ENCODE measurements around the gene PEAK1.

PEAK1 gene

GRCh38 chr15:77340245-77340644 is 79.7 kb downstream of the PEAK1 start:
- TF ChIP-seq, protein P1, sequence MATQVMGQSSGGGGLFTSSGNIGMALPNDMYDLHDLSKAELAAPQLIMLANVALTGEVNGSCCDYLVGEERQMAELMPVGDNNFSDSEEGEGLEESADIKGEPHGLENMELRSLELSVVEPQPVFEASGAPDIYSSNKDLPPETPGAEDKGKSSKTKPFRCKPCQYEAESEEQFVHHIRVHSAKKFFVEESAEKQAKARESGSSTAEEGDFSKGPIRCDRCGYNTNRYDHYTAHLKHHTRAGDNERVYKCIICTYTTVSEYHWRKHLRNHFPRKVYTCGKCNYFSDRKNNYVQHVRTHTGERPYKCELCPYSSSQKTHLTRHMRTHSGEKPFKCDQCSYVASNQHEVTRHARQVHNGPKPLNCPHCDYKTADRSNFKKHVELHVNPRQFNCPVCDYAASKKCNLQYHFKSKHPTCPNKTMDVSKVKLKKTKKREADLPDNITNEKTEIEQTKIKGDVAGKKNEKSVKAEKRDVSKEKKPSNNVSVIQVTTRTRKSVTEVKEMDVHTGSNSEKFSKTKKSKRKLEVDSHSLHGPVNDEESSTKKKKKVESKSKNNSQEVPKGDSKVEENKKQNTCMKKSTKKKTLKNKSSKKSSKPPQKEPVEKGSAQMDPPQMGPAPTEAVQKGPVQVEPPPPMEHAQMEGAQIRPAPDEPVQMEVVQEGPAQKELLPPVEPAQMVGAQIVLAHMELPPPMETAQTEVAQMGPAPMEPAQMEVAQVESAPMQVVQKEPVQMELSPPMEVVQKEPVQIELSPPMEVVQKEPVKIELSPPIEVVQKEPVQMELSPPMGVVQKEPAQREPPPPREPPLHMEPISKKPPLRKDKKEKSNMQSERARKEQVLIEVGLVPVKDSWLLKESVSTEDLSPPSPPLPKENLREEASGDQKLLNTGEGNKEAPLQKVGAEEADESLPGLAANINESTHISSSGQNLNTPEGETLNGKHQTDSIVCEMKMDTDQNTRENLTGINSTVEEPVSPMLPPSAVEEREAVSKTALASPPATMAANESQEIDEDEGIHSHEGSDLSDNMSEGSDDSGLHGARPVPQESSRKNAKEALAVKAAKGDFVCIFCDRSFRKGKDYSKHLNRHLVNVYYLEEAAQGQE (IDR thresholded peaks at IDR 0.05; ENCODE audit: insufficient replicate concordance, low read depth): no peak
- TF ChIP-seq, protein P2, sequence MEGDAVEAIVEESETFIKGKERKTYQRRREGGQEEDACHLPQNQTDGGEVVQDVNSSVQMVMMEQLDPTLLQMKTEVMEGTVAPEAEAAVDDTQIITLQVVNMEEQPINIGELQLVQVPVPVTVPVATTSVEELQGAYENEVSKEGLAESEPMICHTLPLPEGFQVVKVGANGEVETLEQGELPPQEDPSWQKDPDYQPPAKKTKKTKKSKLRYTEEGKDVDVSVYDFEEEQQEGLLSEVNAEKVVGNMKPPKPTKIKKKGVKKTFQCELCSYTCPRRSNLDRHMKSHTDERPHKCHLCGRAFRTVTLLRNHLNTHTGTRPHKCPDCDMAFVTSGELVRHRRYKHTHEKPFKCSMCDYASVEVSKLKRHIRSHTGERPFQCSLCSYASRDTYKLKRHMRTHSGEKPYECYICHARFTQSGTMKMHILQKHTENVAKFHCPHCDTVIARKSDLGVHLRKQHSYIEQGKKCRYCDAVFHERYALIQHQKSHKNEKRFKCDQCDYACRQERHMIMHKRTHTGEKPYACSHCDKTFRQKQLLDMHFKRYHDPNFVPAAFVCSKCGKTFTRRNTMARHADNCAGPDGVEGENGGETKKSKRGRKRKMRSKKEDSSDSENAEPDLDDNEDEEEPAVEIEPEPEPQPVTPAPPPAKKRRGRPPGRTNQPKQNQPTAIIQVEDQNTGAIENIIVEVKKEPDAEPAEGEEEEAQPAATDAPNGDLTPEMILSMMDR (IDR thresholded peaks at IDR 0.05; ENCODE audit: insufficient read depth, low read length): no peak
- no peak for DNase-seq (ENCODE audit: low read depth in 1 of 2, low spot score in 1 of 2)
- Histone ChIP-seq H3K27ac (replicated peaks) (no peak overlapping the region), H3K27me3 (ENCODE audit: insufficient read depth, poor library complexity, severe bottlenecking) (no peaks in the 10 kb centered on the region), H3K4me3 (replicated peaks; ENCODE audit: insufficient read depth, low read length) (no peak overlapping the region)

GRCh38 chr15:77336006-77336405 is 83.9 kb downstream of the PEAK1 start:
- DNase-seq (ENCODE audit: low read depth in 1 of 2, low spot score in 1 of 2): no peak
- Histone ChIP-seq H3K27ac (replicated peaks) (no peak overlapping the region), H3K27me3 (ENCODE audit: insufficient read depth, poor library complexity, severe bottlenecking) (no peaks in the 10 kb centered on the region), H3K4me3 (replicated peaks; ENCODE audit: insufficient read depth, low read length) (no peak overlapping the region)
- TF ChIP-seq POLR2AphosphoS5 (IDR thresholded peaks at IDR 0.05; ENCODE audit: low read depth): no peak
- TF ChIP-seq GABPA (IDR thresholded peaks at IDR 0.05; ENCODE audit: low read depth): no peak
- TF ChIP-seq, protein P1 (IDR thresholded peaks at IDR 0.05; ENCODE audit: insufficient replicate concordance, low read depth): no peak

GRCh38 chr15:77335298-77335697 is 84.6 kb downstream of the PEAK1 start:
- H3K4me3 ChIP-seq (replicated peaks; ENCODE audit: insufficient read depth, low read length): no peak overlapping the region
- no peak for DNase-seq (ENCODE audit: low read depth in 1 of 2, low spot score in 1 of 2)
- TF ChIP-seq, protein P1 (IDR thresholded peaks at IDR 0.05; ENCODE audit: insufficient replicate concordance, low read depth): no peak
- TF ChIP-seq SPI1 (IDR thresholded peaks at IDR 0.05; ENCODE audit: borderline replicate concordance, low read depth): no peak
- TF ChIP-seq, protein P2 (IDR thresholded peaks at IDR 0.05; ENCODE audit: insufficient read depth, low read length): no peak
- H3K27ac ChIP-seq (replicated peaks): no peak overlapping the region
- no peaks in the 10 kb centered on the region for H3K27me3 ChIP-seq (ENCODE audit: insufficient read depth, poor library complexity, severe bottlenecking)

DNA sequence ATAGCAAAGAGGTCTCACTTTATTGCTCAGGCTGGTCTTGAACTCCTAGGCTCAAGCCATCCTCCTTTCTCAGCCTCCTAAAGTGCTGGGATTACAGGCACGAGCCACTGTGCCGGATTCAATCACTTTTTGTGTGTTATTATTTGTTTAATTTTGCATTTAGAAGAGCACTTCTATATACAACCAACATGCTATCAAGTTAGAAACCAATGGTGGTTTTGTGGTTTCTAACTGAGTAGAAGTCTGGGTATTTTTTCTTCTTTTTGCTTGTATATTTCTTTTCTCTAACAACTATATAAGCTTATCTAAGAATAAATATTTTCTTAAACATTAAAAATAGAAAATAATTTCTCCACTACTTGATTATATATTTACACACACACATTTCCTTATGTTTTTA is 86.7 kb downstream of the PEAK1 start:
- H3K4me3 ChIP-seq (replicated peaks; ENCODE audit: insufficient read depth, low read length): no peak overlapping the region
- H3K27ac ChIP-seq (replicated peaks): no peak overlapping the region
- DNase-seq (ENCODE audit: low read depth in 1 of 2, low spot score in 1 of 2): no peak
- no peaks in the 10 kb centered on the region for H3K27me3 ChIP-seq (ENCODE audit: insufficient read depth, poor library complexity, severe bottlenecking)
- TF ChIP-seq, protein P2 (IDR thresholded peaks at IDR 0.05; ENCODE audit: insufficient read depth, low read length): no peak
- TF ChIP-seq SPI1 (IDR thresholded peaks at IDR 0.05; ENCODE audit: borderline replicate concordance, low read depth) (no peak), GABPA (IDR thresholded peaks at IDR 0.05; ENCODE audit: low read depth) (no peak), POLR2AphosphoS5 (IDR thresholded peaks at IDR 0.05; ENCODE audit: low read depth) (no peak)
- TF ChIP-seq, protein P1 (IDR thresholded peaks at IDR 0.05; ENCODE audit: insufficient replicate concordance, low read depth): no peak
